ENCODE data around the gene NXF1.
"Not testable (repeated sequence)": the region's sequence is repeated elsewhere in the genome, so short reads cannot be mapped to it uniquely, and the experiment has no call there.

NXF1 gene

GRCh38 chr11:62831520-62832335, 26.5 kb upstream of the NXF1 start, which contains the start of gene STX5:
TSS of gene STX5 (minus strand) at chr11:62832051. CDS start at chr11:62831243, 808 bp downstream.
- peak; percentile 98 for DNase-seq

DNA sequence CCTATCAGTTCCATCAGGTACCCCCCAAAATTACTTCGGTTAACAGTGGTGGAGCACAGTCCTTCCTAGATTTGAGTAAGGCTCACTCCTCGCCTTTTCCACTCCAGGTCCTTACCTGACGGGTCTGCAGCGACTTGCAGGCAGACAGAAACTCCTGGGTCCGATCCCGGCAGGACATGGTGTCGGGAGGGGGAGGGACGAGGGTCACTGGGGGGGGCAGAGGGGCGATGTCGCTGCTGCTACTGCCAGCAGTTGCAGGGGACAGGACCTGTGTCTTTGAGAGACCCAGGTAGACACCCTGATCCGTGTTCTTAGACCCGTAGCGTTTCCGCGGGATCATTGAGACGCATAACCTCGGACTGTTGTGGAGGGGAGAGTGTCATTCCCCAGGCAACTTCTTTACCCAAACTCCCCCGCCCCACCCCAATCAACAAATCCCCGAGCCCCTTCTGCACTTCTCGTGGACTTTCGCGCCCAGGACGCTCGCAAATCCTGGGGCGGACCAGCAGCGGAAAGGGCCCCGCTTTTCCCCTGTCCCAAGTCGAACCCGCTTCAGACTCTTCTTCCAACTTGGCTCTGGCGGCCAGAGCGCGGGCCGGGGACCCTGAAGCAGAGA, 25.8 kb upstream of the NXF1 start:
- DNase-seq = no peak

GRCh38 chr11:62828130-62828529, 22.9 kb upstream of the NXF1 start:
- DNase-seq = not testable (repeated sequence)

DNA sequence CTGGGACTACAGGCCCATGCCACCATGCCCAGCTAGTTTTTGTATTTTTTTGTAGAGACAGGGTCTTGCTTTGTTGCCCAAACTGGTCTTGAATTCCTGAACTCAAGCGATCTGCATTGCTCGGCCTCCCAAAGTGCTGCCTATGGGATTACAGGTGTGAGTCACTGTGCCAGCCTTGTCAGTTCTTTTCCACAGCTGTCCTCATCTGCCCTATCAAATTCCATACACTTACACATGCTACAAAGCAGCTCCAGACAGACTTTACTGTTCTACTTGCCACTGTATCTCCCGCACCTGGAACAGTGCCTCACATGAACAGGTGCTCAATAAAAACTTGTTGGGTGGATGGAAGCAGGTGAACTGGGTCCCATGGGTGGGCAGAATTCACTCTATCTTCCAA, 18.4 kb upstream of the NXF1 start:
- DNase-seq = no peak

DNA sequence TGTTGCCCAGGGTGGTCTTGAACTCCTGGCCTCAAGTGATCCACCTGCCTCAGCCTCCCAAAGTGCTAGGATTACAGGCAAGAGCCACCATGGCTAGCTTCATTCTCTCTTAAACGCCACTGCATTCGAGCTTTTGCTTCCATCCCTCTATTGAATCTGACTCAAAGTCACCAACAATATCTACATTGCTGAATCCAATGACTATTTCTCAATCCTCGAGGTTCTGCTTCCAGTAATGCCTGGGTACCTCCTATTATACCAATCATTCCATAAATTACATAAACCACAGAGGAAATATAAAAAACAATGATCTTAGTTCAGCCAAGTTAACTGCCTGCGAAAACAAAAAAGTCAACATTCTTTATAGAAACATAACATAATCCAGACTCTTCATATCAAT, 11.9 kb upstream of the NXF1 start:
- DNase-seq = no peak

DNA sequence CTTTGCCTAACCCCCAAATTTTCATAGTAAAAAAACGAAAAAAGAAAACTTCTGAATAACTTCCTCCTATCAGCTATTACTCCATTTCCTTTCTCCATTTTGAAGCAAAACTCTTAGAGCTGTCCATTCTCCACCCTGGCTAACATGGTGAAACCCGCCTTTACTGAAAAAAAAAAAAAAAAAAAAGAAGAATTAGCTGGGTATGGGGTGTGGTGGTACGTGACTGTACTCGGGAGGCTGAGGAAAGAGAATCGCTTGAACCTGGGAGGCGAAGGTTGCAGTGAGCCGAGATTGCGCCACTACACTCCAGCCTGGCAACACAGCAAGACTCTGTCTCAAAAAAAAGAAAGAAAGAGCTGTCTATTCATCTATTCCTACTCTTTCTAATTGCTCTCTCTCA, 11.3 kb upstream of the NXF1 start:
- no peak for DNase-seq

DNA sequence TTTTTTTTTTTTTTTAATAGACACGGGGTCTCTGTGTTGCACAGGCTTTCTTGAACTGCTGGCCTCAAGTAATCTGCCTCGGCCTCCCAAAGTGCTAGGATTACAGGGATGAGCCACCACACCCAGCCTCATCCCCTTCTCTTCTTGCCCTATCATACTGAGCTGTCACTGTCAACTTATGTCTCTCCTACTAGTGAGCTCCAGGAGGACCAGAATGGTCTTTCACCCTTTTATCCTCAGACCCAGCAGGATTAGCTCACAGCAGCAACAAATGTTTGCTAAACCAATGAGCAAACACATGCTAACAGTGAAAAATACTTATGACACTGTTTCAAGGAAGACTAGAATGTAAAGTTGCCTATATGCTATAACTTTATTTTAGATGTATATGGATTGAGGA, 6.4 kb upstream of the NXF1 start:
- DNase-seq = no peak

DNA sequence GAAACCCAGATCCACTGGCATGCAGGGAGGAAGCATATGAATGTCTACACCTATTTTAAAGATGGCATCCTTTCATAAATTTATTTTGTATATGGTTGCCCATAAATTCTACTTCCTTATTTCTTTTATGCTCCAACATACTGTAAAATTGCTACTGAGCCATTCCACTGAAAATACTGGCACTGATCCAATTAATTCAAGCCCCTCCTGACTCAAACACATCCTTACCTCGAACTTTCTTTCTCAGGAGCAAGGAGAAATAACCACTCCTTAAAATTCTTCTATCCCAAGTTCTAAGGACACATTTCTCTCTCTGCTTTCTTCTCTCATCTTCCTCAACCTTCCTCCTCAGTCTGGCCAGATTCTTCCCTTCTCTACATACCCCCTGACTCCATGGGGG, 5.5 kb upstream of the NXF1 start:
- DNase-seq = no peak

DNA sequence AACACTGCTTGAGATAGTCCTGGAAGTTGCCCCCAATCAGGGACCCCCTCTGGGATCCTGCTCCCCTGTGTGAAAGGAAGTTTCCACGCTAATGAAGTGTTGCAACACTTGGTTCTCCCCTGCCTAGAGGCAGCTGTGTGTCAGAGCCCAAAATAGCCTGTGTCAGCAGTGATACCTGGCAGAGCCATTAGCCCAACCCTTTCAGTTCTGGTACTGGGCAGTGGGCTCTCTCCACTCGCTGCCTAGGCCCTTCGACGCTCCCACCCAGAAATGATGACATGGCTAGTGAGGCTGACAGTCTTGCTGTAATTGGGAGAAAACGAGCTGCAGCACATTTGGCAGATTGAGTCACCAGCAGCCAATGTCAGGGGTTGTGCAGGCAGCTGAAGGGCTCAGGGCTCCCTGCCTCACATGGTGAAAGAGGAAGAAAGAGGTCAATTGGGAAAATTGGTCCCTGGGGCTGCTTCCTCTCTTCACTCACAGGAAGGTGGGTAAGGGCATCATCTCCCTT, 1.4 kb upstream of the NXF1 start:
- no peak for DNase-seq

- DNase-seq = no peak
These were observed 761 bp upstream of the NXF1 start for GRCh38 chr11:62805961-62806441.

DNA sequence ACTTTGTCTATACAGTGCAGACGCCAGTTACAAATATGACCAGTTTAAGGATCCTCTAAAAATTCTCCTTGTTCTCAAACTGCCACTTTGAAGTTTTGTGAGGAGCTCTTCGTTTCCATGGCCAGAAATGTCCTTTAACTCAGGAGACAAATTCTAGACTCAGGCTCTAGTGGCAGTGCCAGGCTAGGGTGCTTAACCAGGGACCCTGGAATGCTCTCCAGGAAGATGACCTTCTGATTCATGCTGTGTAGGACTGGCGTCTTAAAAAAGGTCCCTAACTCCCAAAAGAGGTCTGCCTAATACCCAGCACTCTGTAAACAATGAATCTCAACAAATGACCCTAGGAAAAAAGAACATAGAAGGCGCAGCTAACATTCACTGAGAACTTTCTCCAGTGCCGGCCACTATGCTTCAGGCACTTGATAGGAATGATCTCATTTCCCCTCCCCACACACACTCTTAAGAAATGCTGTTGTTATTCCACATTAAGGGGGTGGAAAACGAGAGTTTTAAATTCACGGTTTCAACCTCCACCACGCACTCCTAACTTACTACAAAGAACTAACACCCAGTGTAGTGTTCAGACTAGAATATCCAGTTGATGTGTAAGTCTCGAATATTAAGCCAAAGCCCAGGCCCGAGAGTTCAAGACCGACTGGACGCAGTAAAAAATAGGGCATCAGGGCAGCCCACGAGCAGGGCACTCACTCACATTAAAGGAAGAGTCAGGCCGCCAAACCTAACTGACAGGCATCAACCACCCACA, 747 bp downstream of the NXF1 start:
- DNase-seq = no peak

DNA sequence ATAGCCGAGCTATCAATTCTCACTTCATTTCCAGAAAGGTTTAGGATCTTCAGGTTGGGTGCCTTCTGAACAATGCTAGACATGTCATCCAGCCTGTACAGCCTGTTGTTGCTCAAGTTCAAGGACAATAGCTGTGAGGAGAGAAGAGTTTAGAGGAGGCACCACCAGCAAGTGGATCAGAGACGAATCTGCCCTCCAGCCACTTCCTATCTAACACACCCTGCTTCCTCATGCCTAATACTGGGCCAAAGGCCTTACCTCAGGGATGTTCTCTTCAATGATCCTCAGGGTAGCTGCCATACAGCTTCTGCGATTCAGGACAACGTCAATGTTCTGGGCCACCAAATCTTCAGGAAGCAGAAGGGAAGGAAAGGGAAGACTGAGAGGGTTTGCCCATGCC, 4.2 kb downstream of the NXF1 start:
- DNase-seq = no peak

- DNase-seq = no peak
These were observed 5.8 kb downstream of the NXF1 start for GRCh38 chr11:62799486-62799885.

DNA sequence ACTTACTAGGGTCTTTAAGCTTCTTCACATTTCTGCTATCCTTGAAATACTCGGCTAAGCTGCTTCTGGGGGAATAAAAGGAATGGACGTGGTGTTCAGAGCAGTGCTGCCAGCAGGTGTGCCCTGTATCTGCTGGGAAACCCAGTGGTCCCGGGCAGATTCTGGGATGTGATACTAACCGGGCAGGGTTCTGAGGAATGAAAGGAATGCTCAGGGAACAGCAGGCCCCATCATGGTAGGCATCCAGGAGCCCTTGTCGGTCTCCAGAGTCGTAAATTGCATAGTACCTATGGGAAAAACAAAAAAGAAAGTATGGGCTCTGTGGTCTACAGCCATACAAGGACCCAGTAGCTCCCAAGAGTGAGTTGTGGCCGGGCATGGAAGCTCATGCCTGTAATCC, 9.0 kb downstream of the NXF1 start:
- no peak for DNase-seq

DNA sequence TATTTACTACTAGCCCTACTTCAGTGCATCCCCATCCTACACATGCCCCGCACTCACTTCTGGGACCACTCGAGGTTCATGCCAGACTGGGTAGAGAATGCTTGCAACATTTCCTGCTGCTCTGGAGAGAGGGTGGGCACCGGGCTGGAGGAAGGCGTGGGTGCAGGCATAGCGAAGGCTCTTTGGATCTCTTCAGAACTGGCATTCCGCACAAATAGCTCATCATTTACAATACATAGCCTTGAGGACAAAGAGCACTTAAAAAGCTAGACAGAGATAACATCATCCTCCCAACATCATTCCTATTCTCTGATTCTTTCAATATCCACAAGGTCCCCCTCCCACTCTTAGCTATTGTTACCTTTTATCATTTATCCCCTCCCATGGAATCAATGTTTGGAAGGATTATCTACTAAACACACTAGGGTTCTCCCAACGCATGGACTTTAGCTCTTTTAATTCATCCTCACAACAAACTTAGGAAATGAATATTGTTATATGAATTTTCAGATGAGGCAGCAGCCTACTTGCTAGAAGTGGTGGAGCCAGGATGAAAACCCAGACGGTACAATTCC, 11.0 kb downstream of the NXF1 start:
- no peak for DNase-seq

DNA sequence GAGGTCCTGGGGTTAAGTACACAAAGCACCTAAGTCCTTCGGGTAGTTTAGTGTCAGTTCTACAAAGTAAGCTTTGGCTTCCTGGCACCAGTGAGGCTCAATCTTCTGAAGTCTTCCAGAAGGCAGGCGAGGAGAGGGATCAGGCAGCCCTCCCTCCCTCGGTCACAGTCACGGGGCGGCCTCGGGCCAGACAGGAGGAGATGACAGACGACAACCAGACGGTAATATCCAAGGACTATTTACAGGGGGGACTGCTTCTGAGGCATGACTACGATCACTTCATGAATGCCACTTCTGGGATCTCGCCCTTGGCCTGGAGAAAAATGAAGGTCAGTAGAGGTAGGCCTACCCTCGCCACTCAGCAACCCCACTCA, 13.1 kb downstream of the NXF1 start:
- no peak for DNase-seq

DNA sequence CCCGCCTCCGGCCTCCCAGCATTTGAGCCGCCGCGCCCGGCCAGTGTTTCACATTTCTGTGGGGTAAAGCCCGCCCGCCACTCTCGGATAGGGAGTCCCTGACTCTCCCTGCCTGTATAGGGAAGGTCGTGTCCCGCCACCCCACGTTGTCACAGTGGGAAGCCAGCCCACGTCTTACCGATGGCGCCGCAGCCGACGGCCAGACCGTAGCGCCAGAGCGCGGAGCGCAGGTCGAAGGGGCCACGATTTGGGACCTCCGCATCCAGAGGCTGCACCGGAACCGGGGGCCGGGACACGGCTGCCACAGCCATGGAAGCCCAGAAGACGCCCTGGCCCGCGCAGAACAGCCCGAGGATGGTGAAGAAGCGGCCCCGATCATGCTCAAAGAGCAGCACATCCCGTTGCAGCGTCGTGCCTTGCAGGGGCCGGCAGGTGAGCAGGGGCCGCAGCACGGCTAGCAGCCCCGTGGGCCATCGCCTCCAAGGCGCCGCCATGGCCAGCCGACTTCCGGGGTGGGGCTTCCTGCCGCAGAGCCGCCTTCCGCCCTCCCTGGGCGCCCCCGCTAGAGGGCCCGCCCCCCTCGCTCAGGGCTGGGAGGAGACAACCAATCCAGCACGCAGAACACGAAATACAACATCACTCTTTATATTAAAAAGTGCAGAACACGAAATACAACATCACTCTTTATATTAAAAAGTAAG, 13.6 kb downstream of the NXF1 start, which contains the start of gene TMEM223:
TMEM223 (minus strand) TSS at position 506 of the 701 bp plus-strand sequence; CDS start at position 494, 12 bp downstream.
- DNase-seq = peak; percentile 50

- DNase-seq = no peak
These were observed 15.7 kb downstream of the NXF1 start for GRCh38 chr11:62789576-62789975.

GRCh38 chr11:62788991-62789390, 16.2 kb downstream of the NXF1 start:
- no peak for DNase-seq

- DNase-seq = peak; percentile 97
These were observed 18.1 kb downstream of the NXF1 start, which contains the start of gene TMEM179B for GRCh38 chr11:62787005-62787759. TSS of gene TMEM179B (plus strand) at chr11:62787402. CDS start at chr11:62787432, 30 bp downstream.

GRCh38 chr11:62786318-62787004, 18.8 kb downstream of the NXF1 start:
- DNase-seq = peak; percentile 43
